ENCODE results near the gene PCID2. TPM values are rescaled to one million over a fixed set of nuclear protein-coding genes. Genes with fewer than 3 reads are reported as not detected.
A peak's percentile ranks its signal among the peaks of the same experiment; 100 is the strongest.
"Not testable (repeated sequence)": the region's sequence is repeated elsewhere in the genome, so short reads cannot be mapped to it uniquely, and the experiment has no call there.

The PCID2 gene
- total RNA-seq, 1 experiment from 2014 or later: 76.2 TPM

GRCh38 chr13:113172419-113172926 lies 36.0 kb downstream of the PCID2 start:
- DNase-seq (ENCODE audit: low read depth): no peak

GRCh38 chr13:113171250-113172125 lies 37.0 kb downstream of the PCID2 start:
- in situ Hi-C loops (cut with HindIII; ENCODE audit: low pct_unique_long_range_greater_than_20kb, low sequenced_read_pairs): no loop called here

More at GRCh38 chr13:113172419-113172926, 36.0 kb downstream of the PCID2 start:
- in situ Hi-C loops (cut with HindIII; ENCODE audit: low pct_unique_long_range_greater_than_20kb, low sequenced_read_pairs): no loop called here

GRCh38 chr13:113170511-113170910 lies 38.0 kb downstream of the PCID2 start:
- DNase-seq (ENCODE audit: low read depth): no peak
- in situ Hi-C loops (cut with HindIII; ENCODE audit: low pct_unique_long_range_greater_than_20kb, low sequenced_read_pairs): no loop called here

More at GRCh38 chr13:113171250-113172125, 37.0 kb downstream of the PCID2 start:
- DNase-seq (ENCODE audit: low read depth): peak; percentile 33

GRCh38 chr13:113169277-113170272 lies 38.9 kb downstream of the PCID2 start:
- in situ Hi-C loops (cut with HindIII; ENCODE audit: low pct_unique_long_range_greater_than_20kb, low sequenced_read_pairs): no loop called here
- DNase-seq (ENCODE audit: low read depth): no peak

GRCh38 chr13:113168211-113168610 lies 40.3 kb downstream of the PCID2 start:
- in situ Hi-C loops (cut with HindIII; ENCODE audit: low pct_unique_long_range_greater_than_20kb, low sequenced_read_pairs): no loop called here
- no peak for DNase-seq (ENCODE audit: low read depth)

- DNase-seq (ENCODE audit: low read depth): no peak
- in situ Hi-C loops (cut with HindIII; ENCODE audit: low pct_unique_long_range_greater_than_20kb, low sequenced_read_pairs): no loop called here
Observed at GRCh38 chr13:113167575-113167974, 40.9 kb downstream of the PCID2 start.

- no peak for DNase-seq (ENCODE audit: low read depth)
- in situ Hi-C loops (cut with HindIII; ENCODE audit: low pct_unique_long_range_greater_than_20kb, low sequenced_read_pairs): no loop called here
Observed at GRCh38 chr13:113167155-113167554, 41.3 kb downstream of the PCID2 start.

GRCh38 chr13:113166681-113167080 lies 41.8 kb downstream of the PCID2 start:
- in situ Hi-C loops (cut with HindIII; ENCODE audit: low pct_unique_long_range_greater_than_20kb, low sequenced_read_pairs): no loop called here
- no peak for DNase-seq (ENCODE audit: low read depth)

GRCh38 chr13:113166266-113166665 lies 42.2 kb downstream of the PCID2 start:
- no peak for DNase-seq (ENCODE audit: low read depth)
- in situ Hi-C loops (cut with HindIII; ENCODE audit: low pct_unique_long_range_greater_than_20kb, low sequenced_read_pairs): no loop called here

GRCh38 chr13:113164492-113164891 lies 44.0 kb downstream of the PCID2 start:
- in situ Hi-C loops (cut with HindIII; ENCODE audit: low pct_unique_long_range_greater_than_20kb, low sequenced_read_pairs): no loop called here
- DNase-seq (ENCODE audit: low read depth): no peak

GRCh38 chr13:113162783-113163685 lies 45.4 kb downstream of the PCID2 start:
- in situ Hi-C loops (cut with HindIII; ENCODE audit: low pct_unique_long_range_greater_than_20kb, low sequenced_read_pairs): no loop called here

GRCh38 chr13:113161975-113162374 lies 46.5 kb downstream of the PCID2 start:
- DNase-seq (ENCODE audit: low read depth); in situ Hi-C loops (cut with HindIII; ENCODE audit: low pct_unique_long_range_greater_than_20kb, low sequenced_read_pairs): not testable (repeated sequence)

More at GRCh38 chr13:113162783-113163685, 45.4 kb downstream of the PCID2 start:
- no peak for DNase-seq (ENCODE audit: low read depth)

- in situ Hi-C loops (cut with HindIII; ENCODE audit: low pct_unique_long_range_greater_than_20kb, low sequenced_read_pairs): no loop called here
- no peak for DNase-seq (ENCODE audit: low read depth)
Observed at GRCh38 chr13:113161433-113161832, 47.0 kb downstream of the PCID2 start.

- in situ Hi-C loops (cut with HindIII; ENCODE audit: low pct_unique_long_range_greater_than_20kb, low sequenced_read_pairs): no loop called here
- DNase-seq (ENCODE audit: low read depth): no peak
Observed at GRCh38 chr13:113160983-113161382, 47.5 kb downstream of the PCID2 start.

GRCh38 chr13:113159701-113160100 lies 48.8 kb downstream of the PCID2 start:
- in situ Hi-C loops (cut with HindIII; ENCODE audit: low pct_unique_long_range_greater_than_20kb, low sequenced_read_pairs): no loop called here
- DNase-seq (ENCODE audit: low read depth): no peak

GRCh38 chr13:113158946-113159345 lies 49.5 kb downstream of the PCID2 start:
- in situ Hi-C loops (cut with HindIII; ENCODE audit: low pct_unique_long_range_greater_than_20kb, low sequenced_read_pairs): no loop called here
- no peak for DNase-seq (ENCODE audit: low read depth)

GRCh38 chr13:113157929-113158747 lies 50.3 kb downstream of the PCID2 start, which contains the start of gene PROZ:
Gene PROZ (plus strand): TSS chr13:113158648. CDS start chr13:113158661, 13 bp downstream.
- no peak for DNase-seq (ENCODE audit: low read depth)
- in situ Hi-C loops (cut with HindIII; ENCODE audit: low pct_unique_long_range_greater_than_20kb, low sequenced_read_pairs): no loop called here

Measured in Caki2 (cell line).